22Rv1 (cell line): ENCODE measurements around the gene NEU1.

ENCODE experiments used
- ZFX ChIP-seq: fragments of 450-650 bp; IDR thresholded peaks from 2 replicates; pipeline ENCODE4 v1.6.1; 2017; ENCODE audit warnings: antibody characterized with exemption, borderline replicate concordance
- TF ChIP-seq, protein P1 (sequence below): fragments of 450-650 bp; IDR thresholded peaks from 2 replicates; pipeline ENCODE4 v1.5.1; 2017; ENCODE audit warnings: mild to moderate bottlenecking

GRCh38 chr6:31864818-31865204 is 2.2 kb upstream of the NEU1 start:
- TF ChIP-seq, protein P1, sequence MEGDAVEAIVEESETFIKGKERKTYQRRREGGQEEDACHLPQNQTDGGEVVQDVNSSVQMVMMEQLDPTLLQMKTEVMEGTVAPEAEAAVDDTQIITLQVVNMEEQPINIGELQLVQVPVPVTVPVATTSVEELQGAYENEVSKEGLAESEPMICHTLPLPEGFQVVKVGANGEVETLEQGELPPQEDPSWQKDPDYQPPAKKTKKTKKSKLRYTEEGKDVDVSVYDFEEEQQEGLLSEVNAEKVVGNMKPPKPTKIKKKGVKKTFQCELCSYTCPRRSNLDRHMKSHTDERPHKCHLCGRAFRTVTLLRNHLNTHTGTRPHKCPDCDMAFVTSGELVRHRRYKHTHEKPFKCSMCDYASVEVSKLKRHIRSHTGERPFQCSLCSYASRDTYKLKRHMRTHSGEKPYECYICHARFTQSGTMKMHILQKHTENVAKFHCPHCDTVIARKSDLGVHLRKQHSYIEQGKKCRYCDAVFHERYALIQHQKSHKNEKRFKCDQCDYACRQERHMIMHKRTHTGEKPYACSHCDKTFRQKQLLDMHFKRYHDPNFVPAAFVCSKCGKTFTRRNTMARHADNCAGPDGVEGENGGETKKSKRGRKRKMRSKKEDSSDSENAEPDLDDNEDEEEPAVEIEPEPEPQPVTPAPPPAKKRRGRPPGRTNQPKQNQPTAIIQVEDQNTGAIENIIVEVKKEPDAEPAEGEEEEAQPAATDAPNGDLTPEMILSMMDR, result no peak
- TF ChIP-seq ZFX, result no peak
